WTC11 (cell line): Measurements from ENCODE around the gene SUSD6.

Source experiments
- CTCF ChIP-seq: fragments of 200-600 bp; IDR thresholded peaks from 2 replicates; pipeline ENCODE4 v1.8.0; 2022; ENCODE audit warnings: antibody characterized with exemption
- ZNF532 ChIP-seq: fragments of 250-450 bp; sonication (Bioruptor Pico); IDR thresholded peaks from 2 replicates; pipeline ENCODE4 v1.9.0; 2021; ENCODE audit warnings: mild to moderate bottlenecking, borderline replicate concordance

- TF ChIP-seq CTCF, result no peak
- no peak for TF ChIP-seq ZNF532 (CRISPR knock-in tag)
Observed at GRCh38 chr14:69630360-69630759, 19.0 kb downstream of the SUSD6 start.
